Activated CD8-positive, alpha-beta memory T cell treated with anti-CD3 and anti-CD28 coated beads for 1 hour (primary cell): Measurements from ENCODE around the gene SOX2.

Experiments
- DNase-seq, 2 donors: peaks; one replicate each; pipeline ENCODE4 v3.0.0-alpha.2; 2020; ENCODE audit warnings: low read depth in 1 of 2; ENCODE audit errors: extremely low read depth in 1 of 2

Gene SOX2

GRCh38 chr3:181711325-181712135 is at the start of gene SOX2:
SOX2 (plus strand) TSS chr3:181711925; CDS start chr3:181712361, 436 bp downstream.
- DNase-seq = no peak

- no peak for DNase-seq
Observed at GRCh38 chr3:181683563-181683962, 28.2 kb upstream of the SOX2 start.

- DNase-seq = no peak
Observed at GRCh38 chr3:181687190-181687589, 24.5 kb upstream of the SOX2 start.

GRCh38 chr3:181687731-181688130 is 24.0 kb upstream of the SOX2 start:
- no peak for DNase-seq

GRCh38 chr3:181689546-181689945 is 22.2 kb upstream of the SOX2 start:
- DNase-seq = no peak

GRCh38 chr3:181690769-181691168 is 21.0 kb upstream of the SOX2 start:
- no peak for DNase-seq

- DNase-seq = no peak
Observed at GRCh38 chr3:181691901-181692300, 19.8 kb upstream of the SOX2 start.

- no peak for DNase-seq
Observed at GRCh38 chr3:181692311-181693145, 19.2 kb upstream of the SOX2 start.

- no peak for DNase-seq
Observed at GRCh38 chr3:181693280-181693679, 18.4 kb upstream of the SOX2 start.

GRCh38 chr3:181694805-181695660 is 16.7 kb upstream of the SOX2 start:
- DNase-seq = no peak

GRCh38 chr3:181695661-181696491 is 15.8 kb upstream of the SOX2 start:
- no peak for DNase-seq

GRCh38 chr3:181696626-181697230 is 15.0 kb upstream of the SOX2 start:
- no peak for DNase-seq

GRCh38 chr3:181698263-181698954 is 13.3 kb upstream of the SOX2 start:
- DNase-seq = no peak

GRCh38 chr3:181699171-181699903 is 12.4 kb upstream of the SOX2 start:
- DNase-seq = no peak

- no peak for DNase-seq
Observed at GRCh38 chr3:181700168-181701087, 11.3 kb upstream of the SOX2 start.

- no peak for DNase-seq
Observed at GRCh38 chr3:181701096-181701495, 10.6 kb upstream of the SOX2 start.

- no peak for DNase-seq
Observed at GRCh38 chr3:181703601-181704420, 7.9 kb upstream of the SOX2 start.
